K562 (cell line): ENCODE results near the gene SOCS6. TPM values are rescaled to one million over a fixed set of nuclear protein-coding genes. Genes with fewer than 3 reads are reported as not detected.

Experiments
- ATAC-seq: fragments of 200-7000 bp; cut with Tn5 transposase; 3 replicates; pipeline ENCODE4 v1.9.1; 2020; ENCODE audit warnings: moderate library complexity
- BruUV-seq: library from RNA; stranded (reverse); fragments of 400-500 nt; replicated peaks from 2 replicates; lab custom pipeline; 2021; lab: Mats Ljungman, UMichigan
- CTCF ChIA-PET: fragments of 300-600 bp; formaldehyde crosslinking; extraction: SDS; loops from one replicate; lab custom pipeline; 2021; ENCODE audit warnings: low intra/inter-chr PET ratio; lab: Yijun Ruan, JAX
- POLR2A ChIA-PET: fragments of 300-600, 350-650 bp; sonication (Branson Sonifier 250); formaldehyde crosslinking; extraction: SDS; loops from one replicate; lab custom pipeline; 2021; ENCODE audit warnings: antibody characterized with exemption, inconsistent platforms; lab: Yijun Ruan, JAX
- DNase-seq, 4 experiments: peaks; one replicate each; pipeline versions ENCODE4 v3.0.0 to v3.0.0-alpha.2; 2011 to 2018; ENCODE audit warnings: low spot score in 3 of 4, mixed read lengths in 3 of 4; ENCODE audit errors: extremely low read depth in 1 of 4
- FAIRE-seq: peaks from 2 replicates; lab custom pipeline; 2011; peaks lifted over from hg19 to GRCh38; lab: Jason Lieb, UNC
- H2AFZ ChIP-seq: 2 replicates; pipeline ENCODE4 v1.6.0; 2011; ENCODE audit warnings: low read depth, low read length, control low read depth, inconsistent platforms
- H3K27ac ChIP-seq: fragments of 200-600 bp; 3 replicates; pipeline ENCODE4 v1.8.0; 2011; ENCODE audit warnings: low read depth, mild to moderate bottlenecking, control low read depth, inconsistent platforms, low read length, moderate library complexity, mixed read lengths; ENCODE audit errors: extremely low read depth
- H3K27me3 ChIP-seq, 2 experiments: fragments of 300-600 bp in 1 of 2; 2 replicates in 1 of 2; 3 replicates in 1 of 2; pipeline versions ENCODE4 v1.6.0 to v1.8.0; 2011; ENCODE audit warnings: inconsistent platforms in 2 of 2, low read length in 2 of 2, mild to moderate bottlenecking in 1 of 2, mixed read lengths in 1 of 2, moderate library complexity in 1 of 2; ENCODE audit not compliant: control insufficient read depth in 2 of 2, insufficient read depth in 2 of 2
- H3K36me3 ChIP-seq: fragments of 300-600 bp; 3 replicates; pipeline ENCODE4 v1.8.0; 2011; ENCODE audit warnings: mild to moderate bottlenecking, low read length, inconsistent platforms; ENCODE audit not compliant: control insufficient read depth, insufficient read depth
- H3K4me1 ChIP-seq, 2 experiments: fragments of 200-600 bp in 1 of 2; replicated peaks in 1 of 2; 2 replicates in 1 of 2; 3 replicates in 1 of 2; pipeline versions ENCODE4 v1.5.1 to v1.8.0; 2011; ENCODE audit warnings: inconsistent platforms in 2 of 2, low read length in 2 of 2, mild to moderate bottlenecking in 1 of 2, mixed read lengths in 1 of 2, moderate library complexity in 1 of 2; ENCODE audit not compliant: control insufficient read depth in 2 of 2, insufficient read depth in 2 of 2
- H3K4me2 ChIP-seq: 2 replicates; pipeline ENCODE4 v1.6.1; 2011; ENCODE audit warnings: low read length, control low read depth, inconsistent platforms, mixed read lengths; ENCODE audit not compliant: insufficient read depth
- H3K4me3 ChIP-seq: fragments of 200-600 bp; sonication (generic), shearing (Covaris generic); 2 replicates; pipeline ENCODE4 v1.5.1; 2016; ENCODE audit warnings: control low read depth, inconsistent platforms
- H3K79me2 ChIP-seq: fragments of 200-600 bp; 3 replicates; pipeline ENCODE4 v1.8.0; 2011; ENCODE audit warnings: low read length, inconsistent platforms; ENCODE audit not compliant: control insufficient read depth, insufficient read depth
- H3K9ac ChIP-seq, 2 experiments: 2 replicates each; pipeline versions ENCODE4 v1.6.0 to v1.6.1; 2011; ENCODE audit warnings: low read depth in 2 of 2, low read length in 2 of 2, control low read depth in 1 of 2, inconsistent platforms in 1 of 2, mild to moderate bottlenecking in 1 of 2, mixed read lengths in 1 of 2; ENCODE audit not compliant: insufficient read depth in 1 of 2
- H3K9me1 ChIP-seq: one replicate; pipeline ENCODE4 v1.6.0; 2011; ENCODE audit warnings: inconsistent platforms, mild to moderate bottlenecking, low read length, moderate library complexity; ENCODE audit not compliant: control insufficient read depth, insufficient read depth
- H3K9me3 ChIP-seq: replicated peaks from 2 replicates; pipeline ENCODE4 v1.5.1; 2011; ENCODE audit warnings: low read depth, low read length, inconsistent platforms; ENCODE audit not compliant: control insufficient read depth, insufficient read depth
- H4K20me1 ChIP-seq: replicated peaks from 2 replicates; pipeline ENCODE4 v1.6.1; 2011; ENCODE audit warnings: low read length, inconsistent platforms, mixed read lengths; ENCODE audit not compliant: control insufficient read depth, insufficient read depth
- CHD1 ChIP-seq: fragments of 200-600 bp; sonication (generic); IDR thresholded peaks from one replicate; pipeline ENCODE4 v1.6.1; 2012; ENCODE audit warnings: mild to moderate bottlenecking, moderate library complexity, low read length, inconsistent platforms
- PHTF2 ChIP-seq: fragments of 250-450 bp; sonication (Bioruptor Pico); IDR thresholded peaks from 2 replicates; pipeline ENCODE4 v1.5.0; 2021; ENCODE audit warnings: mild to moderate bottlenecking
- SPI1 ChIP-seq: IDR thresholded peaks from 2 replicates; pipeline ENCODE4 v1.6.1; 2011; ENCODE audit warnings: low read depth, low read length, control low read depth, borderline replicate concordance
- TEAD4 ChIP-seq, 2 experiments: sonication (generic) in 1 of 2; formaldehyde crosslinking in 1 of 2; IDR thresholded peaks; 2 replicates each; pipeline versions ENCODE4 v1.6.1 to v1.8.0; 2012 to 2022; ENCODE audit warnings: borderline replicate concordance in 1 of 2, inconsistent platforms in 1 of 2, low read length in 1 of 2, mild to moderate bottlenecking in 1 of 2, missing genetic modification reagents in 1 of 2
- WGBS: fragments of 100-300 bp; shearing (Covaris generic); methylation state at CpG from one replicate; pipeline ENCODE4 v1.1.6; 2016; ENCODE audit warnings: low coverage, mixed read lengths; ENCODE audit not compliant: insufficient coverage; ENCODE audit errors: missing lambda C conversion rate; 5-methylcytosine and 5-hydroxymethylcytosine counted together
- in situ Hi-C: fragments of 300-500 bp; cut with MboI; formaldehyde crosslinking; loops from 4 replicates; pipeline ENCODE4 v1.15.0; 2018; ENCODE audit warnings: inconsistent platforms, mixed read lengths
- intact Hi-C: fragments of 100-400 bp; cut with micrococcal nuclease; formaldehyde crosslinking; loops from 2 replicates; pipeline ENCODE4 v1.14.2; 2022
- polyA plus RNA-seq, 8 experiments: library from polyadenylated mRNA; depleted of rRNA in 4 of 8; stranded (reverse) in 5 of 8; unstranded in 3 of 8; fragments of >200 nt; fragmentation: Nextera tagmentation in 2 of 8; fragmentation: Illumina TruSeq in 1 of 8; extraction: Ambion mirVana in 2 of 8; extraction: Trizol in 1 of 8; gene quantifications; 2 replicates each; pipeline versions ENCODE4 v1.2.1 to v1.2.3, GENCODE V29; 2011 to 2014; ENCODE audit warnings: inconsistent platforms in 1 of 8, missing spikeins in 1 of 8
- total RNA-seq, 7 experiments: library from RNA; depleted of rRNA in 6 of 7; stranded (reverse); fragments of >200 nt in 6 of 7; fragmentation: Illumina TruSeq in 2 of 7; extraction: Trizol in 2 of 7; gene quantifications; 2 replicates each; pipeline versions ENCODE4 v1.2.1 to v1.2.3, GENCODE V29; 2011 to 2021; ENCODE audit warnings: low replicate concordance in 1 of 7

SOCS6 gene
- total and polyA plus RNA-seq, 9 of the 15 experiments (the other 6 are each of a cell fraction or from before 2014, with no cell fraction given): 2.5 to 7.1 (median 5.6) TPM

GRCh38 chr18:70370762-70371733 is 82.2 kb downstream of the SOCS6 start:
- no peak overlapping the region for H3K9ac ChIP-seq
- CTCF ChIA-PET: no interaction called here
- H3K36me3 ChIP-seq: no peaks in the 10 kb centered on the region
- no peak for DNase-seq
- in situ Hi-C loops: no loop called here
- no peaks in the 10 kb centered on the region for H3K79me2 ChIP-seq
- no peak for FAIRE-seq
- TF ChIP-seq TEAD4 (IDR thresholded peaks at IDR 0.05; ENCODE audit: low read length): no peak
- no peak for TF ChIP-seq TEAD4 (CRISPR knock-in tag; IDR thresholded peaks at IDR 0.05; ENCODE audit: borderline replicate concordance)
- no peak for TF ChIP-seq CHD1
- TF ChIP-seq SPI1: 0 out of 2 replicates have a peak, but pooled peaks have one; percentile 12
- no peak for TF ChIP-seq PHTF2 (CRISPR knock-in tag)
- peaks cover 0 to 3% of the 10 kb centered on the region in 2 experiments; a peak in 1 of 5 replicates for H3K4me1 ChIP-seq
- no peak overlapping the region for H3K4me3 ChIP-seq
- BruUV-seq: no TSS peak
- H3K4me2 ChIP-seq: no peak overlapping the region
- no peaks in the 10 kb centered on the region for H3K9me1 ChIP-seq
- no peak for ATAC-seq
- POLR2A ChIA-PET: no interaction called here
- H4K20me1 ChIP-seq: no peaks in the 10 kb centered on the region; the same call in 1 of the 2 replicates
- no peaks in the 10 kb centered on the region for H3K9me3 ChIP-seq
- no peaks in the 10 kb centered on the region for H3K27me3 ChIP-seq
- WGBS: 49% methylated on average over 7 of the region's 9 CpGs
- intact Hi-C loops: no loop called here
- no peak overlapping the region for H3K27ac ChIP-seq
- no peak overlapping the region for H2AFZ ChIP-seq
